ENCODE results near the gene PADI3.

Gene PADI3, protein sequence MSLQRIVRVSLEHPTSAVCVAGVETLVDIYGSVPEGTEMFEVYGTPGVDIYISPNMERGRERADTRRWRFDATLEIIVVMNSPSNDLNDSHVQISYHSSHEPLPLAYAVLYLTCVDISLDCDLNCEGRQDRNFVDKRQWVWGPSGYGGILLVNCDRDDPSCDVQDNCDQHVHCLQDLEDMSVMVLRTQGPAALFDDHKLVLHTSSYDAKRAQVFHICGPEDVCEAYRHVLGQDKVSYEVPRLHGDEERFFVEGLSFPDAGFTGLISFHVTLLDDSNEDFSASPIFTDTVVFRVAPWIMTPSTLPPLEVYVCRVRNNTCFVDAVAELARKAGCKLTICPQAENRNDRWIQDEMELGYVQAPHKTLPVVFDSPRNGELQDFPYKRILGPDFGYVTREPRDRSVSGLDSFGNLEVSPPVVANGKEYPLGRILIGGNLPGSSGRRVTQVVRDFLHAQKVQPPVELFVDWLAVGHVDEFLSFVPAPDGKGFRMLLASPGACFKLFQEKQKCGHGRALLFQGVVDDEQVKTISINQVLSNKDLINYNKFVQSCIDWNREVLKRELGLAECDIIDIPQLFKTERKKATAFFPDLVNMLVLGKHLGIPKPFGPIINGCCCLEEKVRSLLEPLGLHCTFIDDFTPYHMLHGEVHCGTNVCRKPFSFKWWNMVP

GRCh38 chr1:17248781-17249180 lies at the start of gene PADI3:
Gene PADI3, plus strand, starts transcription at chr1:17249098. Its CDS starts 40 bp downstream, at chr1:17249138.
- no peak for DNase-seq

DNA sequence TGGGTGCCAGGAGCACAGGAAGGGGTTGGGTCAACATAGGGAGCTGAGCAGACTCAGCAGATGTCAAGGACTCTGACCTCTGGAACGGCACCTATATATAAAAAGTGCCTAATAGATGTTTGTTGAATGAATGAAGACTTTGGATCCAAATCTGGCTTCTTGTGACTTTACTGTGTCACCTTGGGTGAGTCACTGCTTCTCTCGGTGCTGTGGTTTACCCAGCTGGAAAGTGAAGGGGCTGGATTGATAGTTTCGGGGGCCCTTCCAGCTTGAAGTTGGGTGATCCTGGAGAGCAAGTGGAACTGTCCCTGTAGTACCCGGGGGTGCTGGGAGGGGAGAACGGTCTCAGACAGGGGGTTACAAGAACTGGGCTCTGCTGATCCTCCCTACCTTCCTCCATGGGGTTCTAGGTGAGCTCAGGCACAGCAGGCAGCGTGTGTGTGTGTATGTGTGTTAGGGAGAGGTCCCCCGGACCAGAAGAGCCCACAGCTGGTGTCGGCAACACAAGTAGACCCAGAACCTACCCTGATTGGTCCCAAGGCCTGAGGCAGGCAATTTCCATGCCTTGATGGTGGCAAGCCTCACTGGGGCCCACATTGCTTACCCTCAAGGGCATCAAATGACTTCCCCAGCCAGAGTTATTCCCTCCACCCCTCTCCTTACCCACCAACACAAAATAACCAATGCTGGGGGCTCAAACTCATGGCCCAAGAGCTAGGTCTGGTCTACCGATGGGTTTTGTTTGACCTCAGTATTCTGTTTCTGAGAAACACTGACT lies 49.4 kb upstream of the PADI3 start:
- peak; percentile 12 for DNase-seq

DNA sequence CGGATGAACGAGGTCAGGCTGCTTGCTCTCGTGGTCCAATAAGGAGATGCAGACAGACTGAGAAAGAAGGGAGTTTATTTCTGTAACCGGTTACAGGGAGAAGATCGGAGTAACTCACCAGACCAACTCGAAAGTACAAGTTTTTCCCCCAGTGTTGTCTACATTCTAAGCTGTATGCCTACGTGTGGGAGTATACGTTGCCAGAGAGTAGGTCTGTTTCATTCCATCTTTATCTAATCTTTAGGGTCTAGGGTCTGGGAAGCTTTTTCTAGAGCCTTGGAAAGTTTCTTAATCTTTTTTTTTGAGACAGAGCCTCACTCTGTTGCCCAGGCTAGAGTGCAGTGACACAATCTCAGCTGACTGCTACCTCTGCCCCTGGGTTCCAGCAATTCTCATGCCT lies 48.7 kb upstream of the PADI3 start:
- DNase-seq: no peak

GRCh38 chr1:17200756-17201155 lies 48.1 kb upstream of the PADI3 start:
- peak; percentile 21 for DNase-seq

DNA sequence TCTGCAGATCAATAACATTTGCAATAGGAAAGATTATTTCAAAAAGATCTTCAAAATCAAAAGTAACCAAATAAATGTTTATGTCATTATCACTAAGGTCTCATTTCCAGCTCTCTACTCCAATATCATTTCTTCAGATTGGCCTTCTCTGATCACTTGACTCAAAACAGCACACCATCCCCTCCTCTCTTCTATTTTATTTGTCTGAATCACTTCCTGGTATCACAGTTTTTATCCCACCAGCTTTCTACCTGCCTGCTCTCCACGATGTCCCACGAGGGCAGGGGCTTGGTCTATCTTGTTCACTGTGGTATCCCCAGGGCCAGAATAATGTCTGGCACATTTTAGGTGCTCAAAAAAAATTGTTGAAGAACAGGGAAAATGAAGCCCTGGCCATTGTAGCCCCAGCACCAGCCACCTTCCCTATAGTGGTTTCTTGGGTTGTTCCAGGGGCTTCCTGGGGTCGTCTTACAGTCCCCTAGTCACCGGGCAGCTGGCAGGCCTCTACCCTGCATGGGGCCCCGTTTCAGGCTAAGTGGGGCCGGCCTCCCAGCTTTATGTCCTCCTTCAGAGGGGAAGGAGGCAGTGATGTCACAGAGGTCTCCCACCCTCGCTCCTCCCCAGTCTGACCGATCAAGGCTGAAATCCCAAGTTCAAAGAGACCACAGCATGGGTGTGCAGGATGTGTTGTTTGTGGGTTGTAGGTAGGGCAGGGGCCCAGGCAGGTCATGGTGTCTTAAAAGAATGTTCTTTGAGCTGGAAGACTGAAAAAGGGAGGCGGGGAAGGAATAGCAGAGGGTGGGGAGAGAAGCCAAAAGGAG lies 47.5 kb upstream of the PADI3 start:
- peak; percentile 7 for DNase-seq

- DNase-seq: no peak
Observed at GRCh38 chr1:17204546-17205440, 44.1 kb upstream of the PADI3 start, which contains the start of gene PADI1. Gene PADI1, plus strand, starts transcription at chr1:17205128. Its CDS starts 90 bp downstream, at chr1:17205218.

GRCh38 chr1:17205652-17206051 lies 43.2 kb upstream of the PADI3 start:
- no peak for DNase-seq

GRCh38 chr1:17206196-17206595 lies 42.7 kb upstream of the PADI3 start:
- no peak for DNase-seq

GRCh38 chr1:17207046-17207445 lies 41.9 kb upstream of the PADI3 start:
- DNase-seq: no peak

DNA sequence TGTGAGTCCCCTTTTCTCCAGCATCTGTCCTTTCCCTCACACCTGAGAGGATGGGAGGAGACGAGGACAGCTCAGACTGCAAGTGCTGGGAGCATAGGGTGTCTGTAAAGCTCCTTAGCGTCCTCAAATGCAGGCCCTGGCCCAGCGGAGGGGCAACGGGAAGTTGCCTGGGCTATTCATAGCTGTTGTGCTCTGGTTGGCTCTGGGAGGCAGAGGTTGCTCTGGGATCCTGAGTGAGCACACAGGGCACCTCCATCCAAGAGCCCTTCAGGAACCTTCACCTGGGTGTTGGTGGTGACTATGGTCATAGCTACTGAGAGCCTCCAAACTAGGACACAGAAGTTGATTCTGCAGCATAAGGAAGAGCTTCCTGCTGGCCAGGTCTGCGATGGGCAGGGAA lies 41.4 kb upstream of the PADI3 start:
- no peak for DNase-seq

DNA sequence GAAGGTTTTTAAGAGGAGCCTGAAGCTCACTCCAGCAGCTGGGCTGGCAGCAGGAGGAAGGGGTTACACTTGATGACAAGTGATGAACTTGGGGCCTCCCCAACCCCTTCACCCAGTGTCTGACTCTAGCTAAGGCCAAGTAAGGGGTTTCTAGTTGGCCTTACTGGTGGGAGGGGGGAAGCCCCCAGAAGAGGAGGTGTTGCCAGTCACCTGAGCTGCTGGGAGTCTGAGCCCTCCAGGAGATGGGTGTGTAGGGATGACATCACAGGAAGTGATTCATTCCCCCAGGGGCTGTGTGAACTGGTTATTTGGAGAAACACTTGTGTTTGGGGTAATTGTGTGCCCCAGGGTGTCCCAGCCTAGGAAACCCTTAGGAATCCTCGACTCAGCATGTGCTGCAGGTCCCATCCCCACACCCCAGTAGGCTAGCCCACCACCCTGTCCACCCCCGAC lies 40.9 kb upstream of the PADI3 start:
- DNase-seq: no peak

DNA sequence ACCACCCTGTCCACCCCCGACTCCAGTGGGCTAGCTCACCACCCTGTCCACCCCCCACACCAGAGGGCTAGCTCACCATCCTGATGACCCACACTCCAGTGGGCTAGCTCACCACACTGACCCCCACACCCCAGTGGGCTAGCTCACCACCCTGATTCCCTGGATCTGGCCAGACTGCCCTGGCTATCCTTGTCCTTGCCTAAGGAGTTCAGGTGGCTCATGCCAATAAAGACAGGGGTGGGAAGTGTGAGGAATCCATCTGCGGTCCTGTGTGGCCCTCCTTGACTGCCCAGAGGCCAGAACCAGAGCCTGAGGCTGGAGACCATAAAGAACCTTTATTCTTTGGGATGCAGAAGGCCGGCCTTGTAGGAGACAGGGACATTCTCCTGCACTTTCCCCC lies 40.4 kb upstream of the PADI3 start:
- DNase-seq: no peak

DNA sequence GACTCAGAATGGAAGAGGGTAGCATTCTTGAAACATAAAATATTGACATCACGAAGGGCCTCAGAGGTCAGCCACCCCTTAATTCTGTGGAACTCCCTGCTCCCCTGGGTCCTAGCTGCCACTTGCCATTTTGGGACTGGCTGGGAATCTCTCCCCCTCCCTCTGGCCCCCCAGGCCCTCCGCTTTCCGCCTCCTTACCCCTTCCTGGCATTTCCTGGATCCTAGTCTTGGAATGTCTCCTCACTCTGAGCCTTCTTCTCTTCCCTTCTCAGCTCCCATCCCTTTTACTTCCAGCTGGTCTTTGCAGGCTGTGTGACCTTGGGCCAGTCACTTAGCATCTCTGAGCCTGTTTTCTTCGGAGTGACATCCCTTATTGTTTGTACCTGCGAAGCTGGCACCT lies 39.5 kb upstream of the PADI3 start:
- DNase-seq: no peak

DNA sequence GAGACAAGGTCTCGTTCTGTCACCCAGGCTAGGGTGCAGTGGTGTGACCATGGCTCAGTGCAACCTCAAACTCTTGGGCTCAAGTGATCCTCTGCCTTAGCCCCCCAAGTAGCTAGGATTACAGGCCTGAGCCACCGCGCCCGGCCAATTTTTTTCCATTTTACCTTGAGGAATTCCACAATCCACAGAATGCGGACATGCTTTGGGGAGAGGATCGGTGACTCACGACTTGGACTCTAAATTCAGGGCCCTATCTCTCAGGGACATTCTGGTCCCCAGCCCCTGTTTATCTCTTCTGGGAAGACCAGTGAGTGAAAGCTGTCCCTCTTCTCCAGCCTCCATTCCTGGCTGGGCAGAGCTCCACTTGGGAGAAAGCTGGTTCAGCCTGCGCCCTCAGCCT lies 38.7 kb upstream of the PADI3 start:
- no peak for DNase-seq

GRCh38 chr1:17211377-17211776 lies 37.5 kb upstream of the PADI3 start:
- no peak for DNase-seq

- DNase-seq: no peak
Observed at GRCh38 chr1:17212009-17212408, 36.9 kb upstream of the PADI3 start.

GRCh38 chr1:17212487-17213121 lies 36.3 kb upstream of the PADI3 start:
- peak; percentile 83 for DNase-seq

- no peak for DNase-seq
Observed at GRCh38 chr1:17213148-17213781, 35.6 kb upstream of the PADI3 start.

GRCh38 chr1:17213782-17214148 lies 35.1 kb upstream of the PADI3 start:
- DNase-seq: no peak

- DNase-seq: no peak
Observed at GRCh38 chr1:17214876-17215544, 33.9 kb upstream of the PADI3 start.
